HL-60 (cell line): Measurements from ENCODE around the gene RGS19.

Experiments
- DNase-seq, 2 experiments: peaks; one replicate each; pipeline ENCODE4 v3.0.0-alpha.2; 2010 to 2020; ENCODE audit warnings: low read depth in 1 of 2, low spot score in 1 of 2
- H3K27ac ChIP-seq: fragments of 250-450 bp; sonication (Bioruptor Pico); replicated peaks from 2 replicates; pipeline ENCODE4 v1.5.1; 2020; ENCODE audit warnings: mild to moderate bottlenecking, moderate library complexity
- H3K27me3 ChIP-seq: fragments of 250-450 bp; sonication (Bioruptor Pico); 2 replicates; pipeline ENCODE4 v1.5.1; 2021; ENCODE audit warnings: mild to moderate bottlenecking, moderate library complexity; ENCODE audit not compliant: insufficient read depth, poor library complexity, severe bottlenecking
- H3K4me3 ChIP-seq: replicated peaks from 2 replicates; pipeline ENCODE4 v1.5.1; 2011; ENCODE audit warnings: mild to moderate bottlenecking, control low read depth, low read length; ENCODE audit not compliant: insufficient read depth
- CTCF ChIP-seq: IDR thresholded peaks from one replicate; pipeline ENCODE4 v1.5.1; 2011; ENCODE audit warnings: low read length, control low read depth, inconsistent platforms; ENCODE audit not compliant: insufficient read depth
- GABPA ChIP-seq: IDR thresholded peaks from 2 replicates; pipeline ENCODE4 v1.6.1; 2012; ENCODE audit warnings: low read depth
- POLR2AphosphoS5 ChIP-seq: IDR thresholded peaks from 2 replicates; pipeline ENCODE4 v1.6.1; 2012; ENCODE audit warnings: low read depth
- REST ChIP-seq: IDR thresholded peaks from 2 replicates; pipeline ENCODE4 v1.6.1; 2012; ENCODE audit warnings: low read depth; ENCODE audit not compliant: insufficient replicate concordance
- SPI1 ChIP-seq: IDR thresholded peaks from 2 replicates; pipeline ENCODE4 v1.6.1; 2012; ENCODE audit warnings: low read depth, mild to moderate bottlenecking, borderline replicate concordance

The RGS19 gene

GRCh38 chr20:64081624-64081964, 2.3 kb upstream of the RGS19 start:
- no peak overlapping the region for H3K4me3 ChIP-seq
- no peaks in the 10 kb centered on the region for H3K27me3 ChIP-seq
- peak overlapping the region; percentile 95 for H3K27ac ChIP-seq
- DNase-seq: no peak
- no peak for TF ChIP-seq GABPA
- no peak for TF ChIP-seq CTCF
- TF ChIP-seq SPI1: no peak
- TF ChIP-seq REST: no peak
- no peak for TF ChIP-seq POLR2AphosphoS5

GRCh38 chr20:64080813-64081623, 1.7 kb upstream of the RGS19 start:
- peak overlapping the region; percentile 74 for H3K4me3 ChIP-seq
- peak overlapping the region; percentile 95 for H3K27ac ChIP-seq
- H3K27me3 ChIP-seq: no peaks in the 10 kb centered on the region
- no peak for DNase-seq
- no peak for TF ChIP-seq CTCF
- TF ChIP-seq REST: no peak
- TF ChIP-seq POLR2AphosphoS5: no peak
- TF ChIP-seq SPI1: no peak
- TF ChIP-seq GABPA: no peak

- DNase-seq: no peak
- Histone ChIP-seq H3K4me3 (peak within 1 kb of the TSS; percentile 83), H3K27ac (peak within 1 kb of the TSS; percentile 97), H3K27me3 (no peaks in the 10 kb centered on the region)
- no peak for TF ChIP-seq CTCF
- TF ChIP-seq SPI1: no peak
- TF ChIP-seq REST: no peak
- TF ChIP-seq GABPA: no peak
- TF ChIP-seq POLR2AphosphoS5: no peak; the same call in none of the 2 replicates
These were observed 895 bp upstream of the RGS19 start, which contains the start of gene OPRL1 for GRCh38 chr20:64080013-64080812. OPRL1 (plus strand) TSS chr20:64080082; CDS start chr20:64092721, 12,639 bp downstream.
